ENCODE results near the gene ING4.
"Not testable (repeated sequence)": the region's sequence is repeated elsewhere in the genome, so short reads cannot be mapped to it uniquely, and the experiment has no call there.

ING4 gene

GRCh38 chr12:6662906-6663742 lies at the start of gene ING4:
Gene ING4, minus strand, starts transcription at chr12:6663119. Its CDS starts 18 bp downstream, at chr12:6663101.
- peak; percentile 100 for DNase-seq (ENCODE audit: low read depth)

- DNase-seq (ENCODE audit: low read depth): no peak
These were observed 46.1 kb upstream of the ING4 start for GRCh38 chr12:6708960-6709394.

- DNase-seq (ENCODE audit: low read depth): not testable (repeated sequence)
These were observed 45.4 kb upstream of the ING4 start for GRCh38 chr12:6708351-6708750.

- no peak for DNase-seq (ENCODE audit: low read depth)
These were observed 40.7 kb upstream of the ING4 start for GRCh38 chr12:6703631-6704030.

- DNase-seq (ENCODE audit: low read depth): no peak
These were observed 38.3 kb upstream of the ING4 start for GRCh38 chr12:6701078-6701768.

GRCh38 chr12:6700646-6701051 lies 37.7 kb upstream of the ING4 start, which contains the start of gene PIANP:
Gene PIANP, minus strand, starts transcription at chr12:6700815. Its CDS starts 2,754 bp downstream, at chr12:6698061.
- DNase-seq (ENCODE audit: low read depth): no peak

- no peak for DNase-seq (ENCODE audit: low read depth)
These were observed 37.2 kb upstream of the ING4 start for GRCh38 chr12:6699989-6700645.

GRCh38 chr12:6699259-6699988 lies 36.5 kb upstream of the ING4 start:
- no peak for DNase-seq (ENCODE audit: low read depth)

- DNase-seq (ENCODE audit: low read depth): no peak
These were observed 35.6 kb upstream of the ING4 start for GRCh38 chr12:6698352-6699046.

- peak; percentile 59 for DNase-seq (ENCODE audit: low read depth)
These were observed 34.8 kb upstream of the ING4 start for GRCh38 chr12:6697584-6698351.

- DNase-seq (ENCODE audit: low read depth): no peak
These were observed 34.0 kb upstream of the ING4 start for GRCh38 chr12:6696690-6697583.

- no peak for DNase-seq (ENCODE audit: low read depth)
These were observed 32.6 kb upstream of the ING4 start for GRCh38 chr12:6695313-6696045.

- DNase-seq (ENCODE audit: low read depth): no peak
These were observed 31.8 kb upstream of the ING4 start for GRCh38 chr12:6694701-6695100.

- DNase-seq (ENCODE audit: low read depth): no peak
These were observed 31.0 kb upstream of the ING4 start for GRCh38 chr12:6693832-6694355.

- DNase-seq (ENCODE audit: low read depth): no peak
These were observed 30.0 kb upstream of the ING4 start for GRCh38 chr12:6692888-6693287.

GRCh38 chr12:6691473-6691872 lies 28.6 kb upstream of the ING4 start:
- DNase-seq (ENCODE audit: low read depth): no peak

- DNase-seq (ENCODE audit: low read depth): peak; percentile 99
These were observed 26.3 kb upstream of the ING4 start, which contains the start of gene ZNF384 for GRCh38 chr12:6688999-6689882. Gene ZNF384, minus strand, starts transcription at chr12:6689375. Its CDS starts 9,855 bp downstream, at chr12:6679520.
